Activated B cell treated with CpG ODN at 0.5 μM for 24 hours (primary cell): Measurements from ENCODE around the gene CDC42BPA. TPM values are rescaled to one million over a fixed set of nuclear protein-coding genes. Genes with fewer than 3 reads are reported as not detected.

ENCODE experiments used
- ATAC-seq: fragments of 200-7000 bp; cut with Tn5 transposase; one replicate; pipeline ENCODE4 v1.10.0; 2021; ENCODE audit warnings: low read depth, mild to moderate bottlenecking, moderate library complexity
- CTCF ChIA-PET: fragments of 350-600 bp; sonication (Branson Sonifier 250); formaldehyde crosslinking; loops from one replicate; lab custom pipeline; 2021; ENCODE audit warnings: antibody characterized with exemption; lab: Charles Lee
- POLR2A ChIA-PET: fragments of 350-600 bp; sonication (Branson Sonifier 250); formaldehyde crosslinking; loops from one replicate; lab custom pipeline; 2021; ENCODE audit warnings: antibody characterized with exemption; lab: Charles Lee
- DNase-seq: peaks from one replicate; pipeline ENCODE4 v3.0.0; 2022
- H3K27ac Mint-ChIP-seq: one replicate; pipeline ENCODE4 v1.8.0; 2020; ENCODE audit warnings: mixed read lengths
- H3K27me3 Mint-ChIP-seq: one replicate; pipeline ENCODE4 v1.8.0; 2021; ENCODE audit warnings: mixed read lengths
- H3K36me3 Mint-ChIP-seq: one replicate; pipeline ENCODE4 v1.8.0; 2021; ENCODE audit warnings: low read depth, mixed read lengths
- H3K4me1 Mint-ChIP-seq: one replicate; pipeline ENCODE4 v1.8.0; 2021; ENCODE audit warnings: mixed read lengths
- H3K4me3 Mint-ChIP-seq: one replicate; pipeline ENCODE4 v1.8.0; 2020; ENCODE audit warnings: mild to moderate bottlenecking, mixed read lengths
- H3K9me3 Mint-ChIP-seq: one replicate; pipeline ENCODE4 v1.8.0; 2020; ENCODE audit warnings: mixed read lengths
- CTCF ChIP-seq: fragments of 200-600 bp; IDR thresholded peaks from one replicate; pipeline ENCODE4 v1.8.0; 2022; ENCODE audit warnings: antibody characterized with exemption, mild to moderate bottlenecking
- intact Hi-C: fragments of 100-400 bp; cut with micrococcal nuclease; formaldehyde crosslinking; loops from one replicate; pipeline ENCODE4 v1.15.1; 2024
- total RNA-seq: library from RNA; stranded (reverse); gene quantifications from 2 replicates; pipeline ENCODE4 v1.2.3, GENCODE V29; 2022

Gene CDC42BPA
- total RNA-seq, 1 donor from 2014 or later: 0.29 TPM

- Mint-ChIP-seq H3K4me3 (no peak overlapping the region), H3K27me3 (no peaks in the 10 kb centered on the region), H3K9me3 (no peaks in the 10 kb centered on the region), H3K36me3 (peaks cover 38% of the 10 kb centered on the region), H3K4me1 (no peaks in the 10 kb centered on the region), H3K27ac (no peak overlapping the region)
- POLR2A ChIA-PET: no interaction called here
- DNase-seq: no peak
- CTCF ChIA-PET: no interaction called here
- no peak for ATAC-seq
- TF ChIP-seq CTCF: no peak
- intact Hi-C loops: no loop called here
Observed at GRCh38 chr1:226976978-226977642, 341.2 kb downstream of the CDC42BPA start.

- DNase-seq (no peak), ATAC-seq (no peak)
- Mint-ChIP-seq H3K27me3 (no peaks in the 10 kb centered on the region), H3K9me3 (peaks cover 6% of the 10 kb centered on the region), H3K4me1 (peaks cover 5% of the 10 kb centered on the region), H3K27ac (no peak overlapping the region), H3K4me3 (no peak overlapping the region), H3K36me3 (peaks cover 41% of the 10 kb centered on the region)
- ChIA-PET CTCF (no interaction called here), POLR2A (no interaction called here)
- intact Hi-C loops: no loop called here
- no peak for TF ChIP-seq CTCF
Observed at GRCh38 chr1:226976276-226976977, 341.9 kb downstream of the CDC42BPA start.

GRCh38 chr1:226975259-226976250, 342.7 kb downstream of the CDC42BPA start:
- peaks cover 43% of the 10 kb centered on the region for H3K36me3 Mint-ChIP-seq
- no peak overlapping the region for H3K4me3 Mint-ChIP-seq
- intact Hi-C loops: no loop called here
- ChIA-PET CTCF (no interaction called here), POLR2A (no interaction called here)
- DNase-seq: no peak
- H3K9me3 Mint-ChIP-seq: peaks cover 6% of the 10 kb centered on the region
- TF ChIP-seq CTCF: no peak
- ATAC-seq: no peak
- H3K4me1 Mint-ChIP-seq: peaks cover 5% of the 10 kb centered on the region
- no peaks in the 10 kb centered on the region for H3K27me3 Mint-ChIP-seq
- H3K27ac Mint-ChIP-seq: no peak overlapping the region

- H3K36me3 Mint-ChIP-seq: peaks cover 50% of the 10 kb centered on the region
- intact Hi-C loops: no loop called here
- no peaks in the 10 kb centered on the region for H3K27me3 Mint-ChIP-seq
- no peak for TF ChIP-seq CTCF
- ChIA-PET POLR2A (no interaction called here), CTCF (no interaction called here)
- DNase-seq (no peak), ATAC-seq (no peak)
- peaks cover 6% of the 10 kb centered on the region for H3K9me3 Mint-ChIP-seq
- no peak overlapping the region for H3K27ac Mint-ChIP-seq
- no peak overlapping the region for H3K4me3 Mint-ChIP-seq
- H3K4me1 Mint-ChIP-seq: peaks cover 5% of the 10 kb centered on the region
Observed at GRCh38 chr1:226974544-226975258, 343.6 kb downstream of the CDC42BPA start.
